Mucosa of gallbladder (tissue), 1 donor: Measurements from ENCODE around the gene UBR3. TPM values are rescaled to one million over a fixed set of nuclear protein-coding genes. Genes with fewer than 3 reads are reported as not detected.

Source experiments
- DNase-seq: peaks from one replicate; pipeline ENCODE4 v3.0.0-alpha.2; 2020; ENCODE audit warnings: low spot score
- total RNA-seq: library from RNA; stranded (reverse); gene quantifications from one replicate; pipeline ENCODE4 v1.2.1, GENCODE V29; 2021
- donor health status: DM: no; HTN: no; CAD: no.

UBR3 gene
- total RNA-seq, 1 donor from 2014 or later = 39.0 TPM

DNA sequence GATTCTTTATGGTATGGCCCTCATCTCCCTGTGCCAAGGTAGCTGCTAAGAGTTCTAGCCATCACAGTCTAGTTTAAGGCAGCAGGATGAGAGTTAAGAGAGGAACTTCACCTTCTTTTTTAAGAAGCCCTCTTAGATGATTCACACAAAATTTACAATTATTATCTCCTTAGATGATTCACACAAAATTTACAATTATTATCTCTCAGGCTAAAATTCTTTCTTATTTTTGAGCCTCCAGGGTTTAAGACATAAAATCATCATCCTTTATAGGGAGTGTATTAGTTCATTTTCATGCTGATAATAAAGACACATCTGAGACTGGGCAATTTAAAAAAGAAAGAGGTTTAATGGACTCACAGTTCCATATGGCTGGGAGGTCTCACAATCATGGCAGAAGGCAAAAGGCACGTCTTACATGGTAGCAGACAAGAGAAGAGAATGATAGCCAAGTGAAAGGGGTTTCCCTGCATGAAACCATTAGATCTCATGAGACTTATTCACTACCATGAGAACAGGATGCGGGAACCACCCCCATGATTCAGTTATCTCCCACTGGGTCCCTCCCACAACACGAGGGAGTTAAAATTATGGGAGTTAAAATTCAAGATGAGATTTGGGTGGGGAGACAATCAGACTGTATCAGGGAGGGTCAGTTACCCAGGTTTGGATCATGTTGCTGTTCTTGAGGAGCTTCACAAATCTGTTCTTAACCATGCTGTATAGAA, 217.7 kb downstream of the UBR3 start:
- no peak for DNase-seq

- no peak for DNase-seq
Measured at GRCh38 chr2:170047331-170048065, 220.2 kb downstream of the UBR3 start.

DNA sequence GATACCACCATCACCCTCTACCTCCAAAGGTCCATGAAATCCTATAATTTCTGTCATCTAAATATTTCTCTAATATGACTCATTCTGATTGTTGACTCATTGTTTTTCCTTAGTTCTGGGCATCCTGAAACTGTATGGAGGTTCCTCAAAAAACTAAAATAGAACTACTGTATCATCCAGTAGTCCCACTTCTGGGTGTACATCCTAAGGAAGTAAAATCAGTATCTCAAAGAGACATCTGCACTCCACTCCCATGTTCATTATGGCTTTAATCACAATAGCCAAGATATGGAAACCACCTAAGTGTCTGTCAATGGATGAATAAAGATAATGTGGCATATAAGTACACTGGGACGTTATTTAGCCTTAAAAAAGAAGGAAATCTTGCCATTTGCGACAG, 224.9 kb downstream of the UBR3 start:
- DNase-seq = no peak

DNA sequence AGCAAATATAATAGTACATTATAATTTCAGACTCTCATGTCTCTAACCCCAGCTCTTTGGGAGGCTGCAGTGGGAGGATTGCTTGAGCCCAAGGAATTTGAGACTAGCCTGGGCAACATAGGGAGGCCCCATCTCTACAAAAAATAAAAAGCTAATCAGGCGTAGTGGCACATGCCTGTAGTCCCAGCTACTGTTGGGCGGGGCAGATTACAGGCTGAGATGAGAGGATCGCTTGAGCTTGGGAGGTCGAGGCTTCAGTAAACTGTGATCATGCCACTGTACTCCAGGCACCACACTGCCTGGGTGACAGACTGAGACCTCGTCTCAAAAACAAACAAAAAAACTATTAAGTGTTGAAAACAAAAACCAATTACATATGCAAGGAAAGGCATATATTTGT, 227.7 kb downstream of the UBR3 start:
- DNase-seq = no peak

GRCh38 chr2:170056900-170057299, 229.6 kb downstream of the UBR3 start:
- no peak for DNase-seq

GRCh38 chr2:170063456-170064235, 236.4 kb downstream of the UBR3 start:
- DNase-seq = no peak

DNA sequence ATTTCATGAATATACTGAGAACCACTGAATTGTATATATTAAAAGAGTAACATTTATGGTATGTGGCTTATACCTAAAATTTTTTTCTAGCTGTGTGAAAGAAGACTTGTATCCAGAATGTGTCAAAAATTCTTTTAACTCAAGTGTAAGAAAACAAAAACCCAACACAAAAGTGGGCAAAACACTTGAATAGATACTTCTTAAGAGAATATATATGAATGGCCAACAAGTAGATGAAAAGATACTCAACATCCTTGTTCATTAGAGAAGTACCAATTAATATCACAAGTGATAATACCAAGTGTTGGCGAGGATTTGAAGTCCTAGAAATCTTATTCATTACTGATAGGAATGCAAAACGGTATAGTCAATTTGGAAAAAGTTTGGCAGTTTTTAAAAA, 243.5 kb downstream of the UBR3 start:
- no peak for DNase-seq

DNA sequence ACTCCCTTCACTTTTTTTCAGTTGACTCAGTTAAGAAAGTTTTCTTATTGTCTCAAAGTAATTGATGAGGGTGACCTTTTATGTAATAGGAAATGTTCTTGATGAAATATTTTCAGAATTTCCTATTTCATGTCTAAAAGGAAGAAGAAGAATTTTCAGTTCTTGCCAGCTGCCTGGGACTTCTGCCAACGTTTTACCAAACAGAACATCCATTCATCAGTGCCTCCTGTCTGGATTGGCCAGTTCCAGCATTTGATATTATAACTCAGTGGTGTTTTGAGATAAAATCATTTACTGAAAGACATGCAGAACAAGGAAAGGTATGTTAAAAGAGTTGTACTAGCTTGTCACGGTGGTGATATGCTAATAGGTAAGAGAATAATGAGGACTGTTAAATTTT, 246.0 kb downstream of the UBR3 start:
- DNase-seq = peak; percentile 56

DNA sequence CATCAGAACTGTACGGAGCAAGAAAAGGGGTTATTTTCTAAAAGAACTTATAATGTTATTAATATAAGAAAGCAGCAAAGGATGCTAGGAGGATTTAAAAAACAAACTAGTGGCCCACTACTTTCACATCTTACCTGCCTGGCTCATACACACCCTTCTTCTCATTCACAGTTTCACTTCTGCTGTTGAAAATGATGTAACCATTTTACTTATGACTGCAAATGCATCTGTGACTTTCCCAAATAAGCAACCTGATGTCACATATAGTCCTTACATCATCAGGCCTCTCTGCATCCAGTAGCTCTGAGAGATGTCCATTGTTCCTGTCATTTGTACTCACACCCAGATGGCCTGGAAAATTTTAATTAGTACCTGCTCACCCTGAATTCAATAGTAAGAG, 248.9 kb downstream of the UBR3 start:
- no peak for DNase-seq

DNA sequence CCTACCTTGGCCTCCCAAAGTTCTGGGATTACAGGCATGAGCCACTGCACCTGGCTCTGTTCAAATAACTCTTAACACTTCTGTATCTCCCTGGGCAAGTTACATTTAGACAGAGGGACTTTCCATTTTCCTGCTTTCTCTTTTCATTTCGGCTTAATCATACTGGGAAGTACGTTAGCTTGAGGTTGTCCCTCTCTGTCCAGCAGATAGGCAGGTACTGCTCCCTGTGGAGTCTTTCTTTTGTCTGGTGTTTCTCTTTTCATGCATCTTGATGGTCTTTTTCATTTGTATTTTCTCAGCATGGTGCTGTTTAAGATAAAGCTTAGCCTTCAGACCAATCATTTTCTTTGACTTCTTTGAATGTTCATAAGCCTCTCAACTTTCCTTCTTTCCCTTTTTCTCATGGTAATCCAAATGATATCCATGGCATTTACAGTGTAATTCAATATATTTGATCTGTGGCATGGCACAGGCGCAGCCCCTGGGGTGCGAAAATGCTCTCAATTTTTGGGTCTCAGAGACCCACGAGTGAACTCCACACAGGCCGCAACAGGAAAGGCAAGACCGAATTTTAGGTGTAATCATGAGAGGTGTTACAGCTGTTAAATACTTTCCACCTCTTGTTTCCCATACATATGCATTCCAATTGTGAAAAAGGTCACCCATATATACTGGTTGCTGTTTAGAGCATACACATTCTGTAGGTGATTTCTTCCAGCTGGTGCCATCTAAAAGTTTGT, 250.7 kb downstream of the UBR3 start:
- no peak for DNase-seq

- no peak for DNase-seq
Measured at GRCh38 chr2:170084820-170085491, 257.7 kb downstream of the UBR3 start.

DNA sequence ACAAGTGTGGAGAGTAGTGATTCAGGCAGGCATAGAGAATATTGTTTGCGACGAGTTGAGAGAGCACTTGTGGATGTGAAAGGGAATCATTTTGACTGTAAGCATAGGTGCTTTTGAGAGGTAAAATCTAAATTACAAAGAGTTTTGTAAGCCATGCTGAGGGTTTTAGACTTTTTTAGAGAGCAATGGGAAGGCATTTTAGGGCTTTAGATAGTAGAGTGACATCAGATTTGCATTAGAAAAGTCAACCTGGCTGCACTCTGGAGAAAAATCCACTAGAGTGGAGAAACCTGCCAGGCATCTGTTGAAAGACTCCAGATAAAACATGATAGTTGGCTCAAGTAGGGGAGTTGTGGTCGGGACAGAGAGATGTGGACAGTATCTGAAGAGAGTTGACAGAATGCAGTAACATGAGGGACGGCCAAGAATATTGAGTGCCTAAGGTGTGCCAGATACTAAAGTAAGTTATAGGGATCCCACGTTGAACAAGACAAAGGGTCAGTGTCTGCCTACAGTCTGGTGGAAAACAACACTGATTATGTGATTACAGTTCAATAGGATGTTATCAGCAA, 258.9 kb downstream of the UBR3 start:
- DNase-seq = no peak

DNA sequence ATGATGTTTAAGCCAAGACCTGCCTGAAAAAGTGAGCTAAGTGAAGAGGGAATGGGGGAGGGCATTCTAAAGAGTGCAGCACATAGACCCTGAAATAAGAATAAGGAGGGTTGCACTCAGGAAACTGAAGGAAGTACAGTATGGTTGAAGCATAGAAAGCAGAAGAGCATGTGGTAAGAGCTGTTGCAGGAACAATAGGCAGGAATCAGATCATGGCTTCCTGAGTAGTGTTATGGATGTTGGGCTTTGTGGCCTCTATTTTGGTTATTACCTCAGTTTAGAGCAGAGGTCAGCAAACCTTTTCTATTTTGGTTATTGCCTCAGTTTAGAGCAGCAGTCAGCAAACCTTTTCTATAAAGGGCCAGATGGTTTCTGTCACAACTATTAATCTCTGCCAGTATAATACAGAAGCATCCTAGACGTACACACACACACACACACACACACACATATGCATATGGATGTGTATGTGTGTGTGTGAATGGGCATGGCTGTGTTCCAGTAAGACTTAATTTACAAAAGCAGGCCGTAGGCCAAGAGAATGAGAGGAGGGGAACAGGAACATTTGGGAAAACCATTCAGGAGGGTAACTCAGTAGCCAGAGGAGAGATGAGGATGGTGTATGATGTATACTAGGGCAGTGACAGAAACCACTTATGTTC, 259.6 kb downstream of the UBR3 start:
- no peak for DNase-seq

GRCh38 chr2:170087413-170087793, 260.1 kb downstream of the UBR3 start:
- DNase-seq = no peak

GRCh38 chr2:170088776-170089175, 261.5 kb downstream of the UBR3 start:
- DNase-seq = no peak

DNA sequence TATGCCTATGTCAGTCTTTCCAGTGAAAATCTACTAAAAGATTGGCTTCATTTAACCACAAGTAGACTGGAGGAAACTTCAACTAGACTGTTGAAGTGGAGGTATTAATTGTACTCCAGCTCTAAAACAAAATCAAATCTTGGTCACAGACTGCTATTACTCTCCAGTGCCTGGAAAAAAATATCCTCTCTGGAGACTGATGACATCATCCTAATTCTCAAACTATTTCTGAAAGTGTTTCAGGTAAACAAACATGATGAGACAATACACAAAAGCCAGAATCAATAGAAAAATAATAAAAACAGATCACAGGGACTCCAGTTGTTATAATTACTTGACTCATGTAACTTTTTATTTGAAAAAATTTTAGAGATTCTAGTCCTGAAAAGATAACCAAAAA, 263.0 kb downstream of the UBR3 start:
- no peak for DNase-seq

DNA sequence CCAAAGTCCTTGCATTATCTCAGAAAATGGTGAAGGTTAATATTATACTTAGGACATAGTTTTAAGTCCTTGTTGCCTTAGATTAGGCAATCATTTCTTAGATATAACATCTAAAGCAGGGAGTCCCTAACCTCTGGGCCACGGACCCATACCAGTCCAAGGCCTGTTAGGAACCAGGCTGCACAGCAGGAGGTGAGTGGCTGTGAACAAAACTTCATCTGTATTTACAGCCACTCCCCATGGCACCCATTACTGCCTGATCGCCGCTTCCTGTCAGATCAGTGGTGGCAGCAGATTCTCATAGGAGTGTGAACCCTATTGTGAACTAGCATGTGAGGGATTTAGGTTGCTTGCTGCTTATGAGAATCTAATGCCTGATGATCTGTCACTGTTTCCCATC, 264.2 kb downstream of the UBR3 start:
- DNase-seq = no peak

GRCh38 chr2:170092436-170093060, 265.3 kb downstream of the UBR3 start:
- no peak for DNase-seq

- DNase-seq = no peak
Measured at GRCh38 chr2:170095380-170095779, 268.1 kb downstream of the UBR3 start.
